GM10266 (cell line): ENCODE data around the gene CNIH3.
A peak's percentile ranks its signal among the peaks of the same experiment; 100 is the strongest.

ENCODE experiments used
- DNase-seq: peaks from one replicate; pipeline ENCODE4 v3.0.0; 2012; ENCODE audit errors: extremely low spot score
- TF ChIP-seq, protein P1 (sequence below): IDR thresholded peaks from 2 replicates; pipeline ENCODE4 v1.5.1; 2012; ENCODE audit warnings: mild to moderate bottlenecking, low read depth; ENCODE audit not compliant: control insufficient read depth, insufficient read depth; ENCODE audit errors: missing control alignments

The CNIH3 gene

DNA sequence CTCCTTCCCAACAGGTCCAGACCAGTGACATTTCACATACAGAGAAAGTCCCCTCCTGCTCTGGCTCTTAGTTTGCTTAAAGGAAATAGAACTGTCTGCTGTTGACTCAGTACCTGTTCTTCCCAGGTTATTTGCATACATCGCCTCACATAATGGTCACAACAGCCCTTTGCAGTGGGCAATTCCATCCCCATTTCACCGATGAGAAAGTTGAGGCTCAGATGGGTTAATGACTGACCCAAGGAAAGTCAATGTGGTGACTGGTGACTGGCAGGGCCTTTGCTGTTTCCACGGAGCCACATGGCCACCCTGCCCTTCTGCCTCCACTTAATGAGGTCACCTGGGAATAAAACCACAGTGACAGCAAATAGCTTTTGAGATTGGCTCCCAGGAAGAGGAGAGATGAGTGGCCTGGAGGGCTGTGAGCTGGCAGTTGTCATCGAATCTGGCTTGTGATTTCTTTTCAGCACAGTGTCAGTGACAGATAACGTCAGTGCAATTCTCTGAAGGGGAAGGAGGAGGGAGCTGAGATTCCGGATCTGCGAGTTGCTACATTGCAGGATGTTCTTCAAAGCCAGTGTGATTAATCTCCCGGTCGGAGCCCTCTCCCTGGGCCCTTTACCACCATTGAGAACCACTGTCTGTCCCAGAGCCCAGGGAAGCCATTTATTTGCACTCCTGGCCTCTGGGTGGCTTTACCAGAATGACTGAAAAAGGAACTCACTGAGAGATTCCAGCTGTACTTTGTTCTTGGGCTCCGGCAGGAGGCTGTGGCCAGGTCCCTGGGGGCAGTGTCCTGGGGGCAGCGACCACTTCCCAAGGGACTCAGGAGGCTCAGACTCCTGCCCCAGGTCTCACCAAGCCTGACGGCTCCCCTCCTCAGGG, 117.2 kb downstream of the CNIH3 start:
- TF ChIP-seq, protein P1, sequence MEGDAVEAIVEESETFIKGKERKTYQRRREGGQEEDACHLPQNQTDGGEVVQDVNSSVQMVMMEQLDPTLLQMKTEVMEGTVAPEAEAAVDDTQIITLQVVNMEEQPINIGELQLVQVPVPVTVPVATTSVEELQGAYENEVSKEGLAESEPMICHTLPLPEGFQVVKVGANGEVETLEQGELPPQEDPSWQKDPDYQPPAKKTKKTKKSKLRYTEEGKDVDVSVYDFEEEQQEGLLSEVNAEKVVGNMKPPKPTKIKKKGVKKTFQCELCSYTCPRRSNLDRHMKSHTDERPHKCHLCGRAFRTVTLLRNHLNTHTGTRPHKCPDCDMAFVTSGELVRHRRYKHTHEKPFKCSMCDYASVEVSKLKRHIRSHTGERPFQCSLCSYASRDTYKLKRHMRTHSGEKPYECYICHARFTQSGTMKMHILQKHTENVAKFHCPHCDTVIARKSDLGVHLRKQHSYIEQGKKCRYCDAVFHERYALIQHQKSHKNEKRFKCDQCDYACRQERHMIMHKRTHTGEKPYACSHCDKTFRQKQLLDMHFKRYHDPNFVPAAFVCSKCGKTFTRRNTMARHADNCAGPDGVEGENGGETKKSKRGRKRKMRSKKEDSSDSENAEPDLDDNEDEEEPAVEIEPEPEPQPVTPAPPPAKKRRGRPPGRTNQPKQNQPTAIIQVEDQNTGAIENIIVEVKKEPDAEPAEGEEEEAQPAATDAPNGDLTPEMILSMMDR, result peak; percentile 2
- DNase-seq, result peak; percentile 54

DNA sequence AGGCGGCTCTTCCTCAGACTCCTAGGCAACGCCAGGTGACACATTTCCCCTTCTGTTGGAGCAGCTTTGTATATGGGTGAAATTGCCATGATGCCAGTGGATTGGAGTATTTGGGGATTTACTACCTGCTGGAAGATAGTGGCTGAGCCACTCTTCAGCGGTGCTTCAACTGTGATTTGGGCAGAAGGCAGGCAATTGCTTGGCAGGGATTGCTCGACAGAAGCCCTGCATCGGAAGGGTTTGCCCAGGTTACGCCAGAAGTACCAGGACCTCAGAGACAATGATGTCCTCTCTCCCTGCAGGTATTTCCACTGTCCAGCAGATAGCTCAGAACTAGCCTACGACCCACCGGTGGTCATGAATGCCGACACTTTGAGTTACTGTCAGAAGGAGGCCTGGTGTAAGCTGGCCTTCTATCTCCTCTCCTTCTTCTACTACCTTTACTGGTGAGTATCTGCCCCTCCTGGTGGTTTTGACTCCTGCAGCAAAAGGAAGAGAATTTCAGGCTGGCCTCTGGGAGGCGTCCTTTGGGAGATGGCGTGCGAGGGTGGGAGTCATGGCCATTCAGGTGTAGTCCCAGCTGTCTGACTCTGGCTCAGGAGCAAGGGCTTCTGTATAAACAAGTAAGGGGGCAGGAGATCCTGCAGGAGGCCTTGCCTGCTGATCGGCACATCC, 118.3 kb downstream of the CNIH3 start:
- TF ChIP-seq, protein P1, result peak; percentile 5
- no peak for DNase-seq

DNA sequence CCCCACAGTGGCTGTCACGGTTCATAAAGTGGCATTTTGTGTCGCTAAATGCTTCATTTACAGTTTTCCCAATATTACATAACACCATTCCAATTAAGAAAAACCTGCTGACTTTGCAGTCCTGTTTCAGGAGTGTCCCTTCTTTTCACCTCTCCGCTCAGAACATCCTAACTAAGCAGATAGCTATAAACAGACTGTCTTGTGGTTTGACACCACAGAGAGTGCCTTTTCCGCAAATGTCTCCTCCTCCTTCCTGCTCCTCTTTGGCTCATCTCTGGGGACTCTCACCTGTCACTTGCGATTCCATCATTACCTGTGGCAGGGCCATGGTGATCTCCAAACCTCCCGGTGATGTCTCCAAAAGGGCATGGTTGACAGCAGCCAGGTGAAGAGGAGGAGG, 119.0 kb downstream of the CNIH3 start:
- no peak for DNase-seq
- TF ChIP-seq, protein P1, result no peak

DNA sequence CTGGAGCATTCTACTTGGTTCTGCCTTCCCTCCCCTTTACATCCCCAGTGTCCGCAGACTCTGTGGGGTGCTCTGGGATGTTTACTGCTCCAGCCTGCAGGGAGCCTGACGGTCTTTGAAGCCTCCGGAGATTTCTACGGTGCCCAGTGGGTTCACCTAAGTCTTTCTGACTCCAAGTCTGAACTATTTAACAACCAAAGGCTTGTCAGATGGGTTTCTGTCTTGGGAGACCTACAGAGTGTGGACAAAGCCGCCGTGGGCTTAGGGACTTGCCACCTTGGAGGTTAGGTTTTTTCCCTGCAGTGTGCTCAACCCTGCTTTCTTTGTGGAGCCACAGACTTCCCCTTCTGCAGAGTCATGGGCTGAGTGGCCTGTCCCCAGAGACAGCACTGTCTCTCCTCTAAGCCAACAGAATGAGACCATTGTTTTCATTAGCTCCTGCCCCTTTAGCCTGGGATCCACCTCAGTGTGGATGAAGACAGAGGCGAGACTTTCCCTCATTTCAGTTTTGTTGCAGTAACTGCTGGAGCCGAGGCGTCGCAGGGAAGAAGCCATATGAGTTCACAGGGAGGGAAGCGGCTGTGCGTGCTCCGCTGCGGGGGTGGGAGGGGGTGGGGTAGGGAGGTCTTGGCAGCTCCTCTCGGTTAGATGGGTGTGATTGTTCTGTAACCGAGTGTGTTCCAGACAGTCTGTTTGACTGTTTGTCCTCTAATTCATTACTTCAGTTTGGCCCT, 120.7 kb downstream of the CNIH3 start:
- DNase-seq, result peak; percentile 61
- TF ChIP-seq, protein P1, result no peak

DNA sequence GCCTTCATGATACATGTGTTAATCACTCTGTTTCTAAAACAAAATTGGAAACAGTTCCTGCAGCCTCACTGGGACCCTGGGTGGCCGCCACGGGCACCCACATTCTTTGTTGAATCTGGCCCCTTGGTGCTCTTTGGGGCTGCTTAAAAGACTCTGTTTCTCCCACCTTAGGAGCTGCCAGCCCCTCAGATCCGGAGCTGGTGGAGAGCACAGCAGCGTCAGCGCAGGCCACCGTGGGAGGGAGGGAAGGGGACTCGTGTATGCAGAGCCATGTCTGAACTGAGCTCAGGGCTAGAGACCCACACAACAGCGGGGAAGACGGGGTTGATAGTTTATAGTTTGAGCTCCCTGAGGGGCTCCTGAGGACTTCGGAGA, 121.2 kb downstream of the CNIH3 start:
- TF ChIP-seq, protein P1, result no peak
- no peak for DNase-seq

DNA sequence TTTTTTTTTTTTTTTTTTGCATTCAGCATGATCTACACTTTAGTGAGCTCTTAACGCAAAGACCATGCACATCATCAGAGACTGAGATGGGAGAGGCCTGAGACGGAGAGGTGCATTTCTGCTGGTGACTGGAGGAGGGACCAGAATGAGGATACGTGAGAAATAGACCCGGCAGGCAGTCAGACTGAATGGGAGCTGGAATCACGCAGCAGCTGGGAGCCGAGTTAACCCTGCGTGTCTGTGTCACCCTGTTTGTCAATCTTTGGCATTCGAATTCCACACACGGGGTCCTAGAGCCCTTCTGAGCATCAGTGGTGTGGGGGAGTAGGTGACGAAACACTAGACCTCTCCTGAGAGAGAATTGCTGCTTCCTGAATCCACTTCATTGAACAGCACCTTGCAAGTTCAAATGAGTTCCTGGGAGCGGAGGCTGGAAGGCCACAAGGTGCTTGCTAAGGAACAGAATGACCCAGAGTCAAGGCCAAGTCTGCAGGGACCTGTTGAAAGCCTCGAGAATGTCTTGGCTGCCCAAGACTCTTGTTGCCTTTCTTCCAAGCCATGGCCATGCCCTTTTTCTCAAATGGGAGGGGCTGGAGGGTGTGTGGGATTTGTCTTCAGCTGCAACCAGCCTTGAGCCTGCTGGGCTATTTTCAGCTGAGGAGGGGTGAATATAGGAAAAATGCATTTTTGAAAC, 123.3 kb downstream of the CNIH3 start:
- TF ChIP-seq, protein P1, result no peak
- no peak for DNase-seq
